GM23248 (cell line): ENCODE results near the gene STEAP2. TPM values are rescaled to one million over a fixed set of nuclear protein-coding genes. Genes with fewer than 3 reads are reported as not detected.
"Not testable (repeated sequence)": the region's sequence is repeated elsewhere in the genome, so short reads cannot be mapped to it uniquely, and the experiment has no call there.

Experiments used
- DNase-seq: peaks from one replicate; pipeline ENCODE4 v3.0.0-alpha.2; 2015
- H2AFZ ChIP-seq: fragments of 200-600 bp; sonication (generic); 2 replicates; pipeline ENCODE4 v1.6.1; 2016; ENCODE audit warnings: antibody characterized with exemption
- H3F3A ChIP-seq: fragments of 200-600 bp; sonication (generic); 2 replicates; pipeline ENCODE4 v1.6.1; 2016; ENCODE audit warnings: mild to moderate bottlenecking, antibody characterized with exemption, mixed run types; ENCODE audit not compliant: insufficient read depth
- H3K27ac ChIP-seq: fragments of 200-600 bp; sonication (generic); 2 replicates; pipeline ENCODE4 v1.5.1; 2016; ENCODE audit warnings: mild to moderate bottlenecking
- H3K27me3 ChIP-seq: fragments of 200-600 bp; sonication (generic); replicated peaks from 2 replicates; pipeline ENCODE4 v1.6.1; 2016; ENCODE audit warnings: mild to moderate bottlenecking; ENCODE audit not compliant: insufficient read depth
- H3K36me3 ChIP-seq: fragments of 200-600 bp; sonication (generic); 2 replicates; pipeline ENCODE4 v1.6.1; 2016; ENCODE audit warnings: low read depth, mild to moderate bottlenecking
- H3K4me1 ChIP-seq: fragments of 200-600 bp; sonication (generic); 2 replicates; pipeline ENCODE4 v1.6.1; 2016; ENCODE audit warnings: mild to moderate bottlenecking; ENCODE audit not compliant: insufficient read depth
- H3K4me2 ChIP-seq: fragments of 200-600 bp; sonication (generic); one replicate; pipeline ENCODE4 v1.6.1; 2016; ENCODE audit warnings: mild to moderate bottlenecking; ENCODE audit not compliant: unreplicated experiment
- H3K4me3 ChIP-seq: fragments of 200-600 bp; sonication (generic); 2 replicates; pipeline ENCODE4 v1.5.1; 2016; ENCODE audit warnings: mild to moderate bottlenecking
- H3K79me2 ChIP-seq: fragments of 200-600 bp; sonication (generic); 2 replicates; pipeline ENCODE4 v1.6.1; 2016; ENCODE audit warnings: mild to moderate bottlenecking; ENCODE audit not compliant: insufficient read depth
- H3K9ac ChIP-seq: fragments of 200-600 bp; sonication (generic); 2 replicates; pipeline ENCODE4 v1.6.1; 2016; ENCODE audit warnings: mild to moderate bottlenecking
- H3K9me2 ChIP-seq: fragments of 200-600 bp; sonication (generic); 2 replicates; pipeline ENCODE4 v1.6.1; 2016; ENCODE audit warnings: mixed run types, mild to moderate bottlenecking, moderate library complexity; ENCODE audit not compliant: insufficient read depth
- H3K9me3 ChIP-seq: fragments of 200-600 bp; sonication (generic); one replicate; pipeline ENCODE4 v1.6.1; 2017; ENCODE audit warnings: low read depth
- H4K20me1 ChIP-seq: fragments of 200-600 bp; sonication (generic); 2 replicates; pipeline ENCODE4 v1.6.0; 2016; ENCODE audit not compliant: insufficient read depth
- EZH2 ChIP-seq: fragments of 200-600 bp; sonication (generic); IDR thresholded peaks from 2 replicates; pipeline ENCODE4 v1.6.1; 2018; ENCODE audit warnings: antibody characterized with exemption, mild to moderate bottlenecking; ENCODE audit not compliant: insufficient read depth, poor library complexity, severe bottlenecking
- EZH2phosphoT487 ChIP-seq: fragments of 200-600 bp; sonication (generic); IDR thresholded peaks from 2 replicates; pipeline ENCODE4 v1.6.1; 2018; ENCODE audit warnings: antibody characterized with exemption, moderate library complexity, mild to moderate bottlenecking, low read depth; ENCODE audit not compliant: insufficient read depth
- WGBS, 2 experiments: methylation state at CpG; one replicate each; pipeline ENCODE4 v1.1.6; 2015 to 2017; ENCODE audit warnings: low lambda C conversion rate in 2 of 2, low coverage in 1 of 2; ENCODE audit errors: missing lambda C conversion rate in 2 of 2; 5-methylcytosine and 5-hydroxymethylcytosine counted together
- in situ Hi-C: fragments of 300-500 bp; cut with MboI; formaldehyde crosslinking; loops from 2 replicates; pipeline ENCODE4 v1.15.0; 2020
- polyA plus RNA-seq: library from polyadenylated mRNA; unstranded; fragments of >200 nt; fragmentation: Nextera tagmentation; extraction: Ambion mirVana; gene quantifications from 2 replicates; pipeline ENCODE4 v1.2.1, GENCODE V29; 2016
- total RNA-seq: library from RNA; depleted of rRNA; stranded (reverse); fragments of >200 nt; shearing (Covaris generic); gene quantifications from 2 replicates; pipeline ENCODE4 v1.2.3, GENCODE V29; 2014

Gene STEAP2
- total and polyA plus RNA-seq, 2 experiments from 2014 or later: 19.2 to 28.3 TPM

- Histone ChIP-seq H3K27me3 (no peaks in the 10 kb centered on the region), H3K4me3 (peak overlapping the region; percentile 9; the same call in 1 of the 2 replicates), H3K36me3 (no peaks in the 10 kb centered on the region), H3F3A (peaks cover 42% of the 10 kb centered on the region), H3K4me1 (peaks cover 41% of the 10 kb centered on the region), H3K9ac (peak overlapping the region; percentile 25; the same call in 1 of the 2 replicates), H3K9me3 (no peaks in the 10 kb centered on the region), H4K20me1 (no peaks in the 10 kb centered on the region), H3K9me2 (no peaks in the 10 kb centered on the region), H2AFZ (peak overlapping the region; percentile 12; the same call in 1 of the 2 replicates), H3K27ac (peak overlapping the region; percentile 93), H3K79me2 (no peaks in the 10 kb centered on the region), H3K4me2 (peak overlapping the region; percentile 60)
- DNase-seq: peak; percentile 54
- WGBS, 2 experiments: 32 to 46% methylated on average over 1 of the region's 1 CpG
- in situ Hi-C loops: no loop called here
- TF ChIP-seq EZH2 (no peak), EZH2phosphoT487 (no peak)
Observed at GRCh38 chr7:90180011-90180585, 31.4 kb upstream of the STEAP2 start.

DNA sequence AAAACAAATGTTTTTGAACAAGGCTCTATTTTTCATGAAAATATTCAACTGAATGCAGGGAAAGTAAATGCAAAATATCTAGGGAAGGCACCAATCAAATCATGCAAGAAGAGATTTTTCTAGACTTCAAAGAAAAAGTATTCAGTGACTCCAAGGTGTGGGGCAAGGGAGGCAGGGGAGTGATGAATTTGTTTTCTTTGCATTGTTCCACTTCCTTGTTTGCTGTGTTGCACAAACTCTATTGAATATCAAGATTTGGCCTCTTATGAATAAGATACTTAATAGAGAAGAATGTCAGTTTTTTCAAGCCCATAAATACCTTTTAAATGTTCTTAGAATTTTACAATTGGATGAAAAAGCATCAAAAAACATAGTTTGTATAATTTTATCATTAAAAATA lies 30.9 kb upstream of the STEAP2 start:
- no peak overlapping the region for H3K4me3 ChIP-seq
- H3K9ac ChIP-seq: peak overlapping the region; percentile 25; the same call in 1 of the 2 replicates
- no peaks in the 10 kb centered on the region for H3K9me2 ChIP-seq
- no peaks in the 10 kb centered on the region for H3K9me3 ChIP-seq
- H4K20me1 ChIP-seq: no peaks in the 10 kb centered on the region
- DNase-seq: peak; percentile 6
- no peak for TF ChIP-seq EZH2
- TF ChIP-seq EZH2phosphoT487: no peak
- H3K27ac ChIP-seq: peak overlapping the region; percentile 93
- no peaks in the 10 kb centered on the region for H3K36me3 ChIP-seq
- H3K27me3 ChIP-seq: no peaks in the 10 kb centered on the region
- peak overlapping the region; percentile 60 for H3K4me2 ChIP-seq
- H3F3A ChIP-seq: peaks cover 42% of the 10 kb centered on the region
- peaks cover 41% of the 10 kb centered on the region for H3K4me1 ChIP-seq
- in situ Hi-C loops: no loop called here
- H3K79me2 ChIP-seq: no peaks in the 10 kb centered on the region
- peak overlapping the region; percentile 12; the same call in 1 of the 2 replicates for H2AFZ ChIP-seq

DNA sequence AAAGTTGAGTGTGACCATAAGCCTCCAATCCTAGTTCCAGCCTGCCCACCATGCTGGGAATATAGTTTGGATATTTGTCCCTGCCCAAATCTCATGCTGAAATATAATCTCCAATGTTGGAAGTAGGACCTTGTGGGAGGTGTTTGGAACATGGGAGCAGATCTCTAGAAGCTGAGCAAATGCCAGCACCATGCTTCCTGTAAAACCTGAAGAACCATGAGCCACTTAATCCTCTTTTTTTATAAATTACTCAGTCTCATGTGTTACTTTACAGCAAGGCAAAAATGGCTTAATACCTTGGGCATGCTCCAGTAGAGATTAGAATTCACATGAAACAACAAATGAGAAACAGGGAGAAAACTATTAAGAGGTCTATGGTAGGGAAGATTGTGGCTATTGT lies 30.1 kb upstream of the STEAP2 start:
- in situ Hi-C loops: no loop called here
- DNase-seq: no peak
- Histone ChIP-seq H3K36me3 (no peaks in the 10 kb centered on the region), H2AFZ (no peak overlapping the region), H3K9me2 (no peaks in the 10 kb centered on the region), H3K27ac (no peak overlapping the region), H3K79me2 (no peaks in the 10 kb centered on the region), H3K4me2 (no peak overlapping the region), H3F3A (peaks cover 42% of the 10 kb centered on the region), H3K4me1 (peaks cover 41% of the 10 kb centered on the region), H4K20me1 (no peaks in the 10 kb centered on the region), H3K27me3 (no peaks in the 10 kb centered on the region), H3K4me3 (no peak overlapping the region), H3K9me3 (no peaks in the 10 kb centered on the region), H3K9ac (no peak overlapping the region)
- TF ChIP-seq EZH2: no peak
- no peak for TF ChIP-seq EZH2phosphoT487

DNA sequence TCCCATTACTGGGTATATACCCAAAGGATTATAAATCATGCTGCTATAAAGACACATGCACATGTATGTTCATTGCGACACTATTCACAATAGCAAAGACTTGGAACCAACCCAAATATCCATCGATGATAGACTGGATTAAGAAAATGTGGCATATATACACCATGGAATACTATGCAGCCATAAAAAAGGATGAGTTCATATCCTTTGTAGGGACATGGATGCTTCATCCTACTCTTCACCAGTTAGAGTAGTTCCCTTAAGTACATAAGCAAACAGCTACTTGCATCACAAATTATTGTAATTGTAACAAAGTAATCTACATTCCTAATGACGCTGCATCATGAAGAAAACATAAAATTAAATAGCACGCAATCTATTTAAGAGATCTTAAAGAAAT lies 25.2 kb upstream of the STEAP2 start:
- H3K9ac ChIP-seq, in situ Hi-C loops, H3K79me2 ChIP-seq, H3K4me3 ChIP-seq, H3K27ac ChIP-seq, H3K9me3 ChIP-seq, DNase-seq, H3K4me1 ChIP-seq, H4K20me1 ChIP-seq, H3F3A ChIP-seq, H3K9me2 ChIP-seq, H3K36me3 ChIP-seq, H2AFZ ChIP-seq, H3K4me2 ChIP-seq, H3K27me3 ChIP-seq: not testable (repeated sequence)
- 85 to 93% methylated on average over 4 of the region's 4 CpGs for WGBS, 2 experiments

- no peak for DNase-seq
- no peaks in the 10 kb centered on the region for H3K4me1 ChIP-seq
- H3K4me2 ChIP-seq: no peak overlapping the region
- H3K9ac ChIP-seq: no peak overlapping the region
- no peaks in the 10 kb centered on the region for H3K36me3 ChIP-seq
- H2AFZ ChIP-seq: no peak overlapping the region
- TF ChIP-seq EZH2phosphoT487: no peak
- TF ChIP-seq EZH2: no peak
- H3K79me2 ChIP-seq: no peaks in the 10 kb centered on the region
- no peaks in the 10 kb centered on the region for H3K27me3 ChIP-seq
- no peak overlapping the region for H3K27ac ChIP-seq
- H3K9me3 ChIP-seq: no peaks in the 10 kb centered on the region
- no peaks in the 10 kb centered on the region for H3K9me2 ChIP-seq
- H3F3A ChIP-seq: no peaks in the 10 kb centered on the region
- no peaks in the 10 kb centered on the region for H4K20me1 ChIP-seq
- in situ Hi-C loops: no loop called here
- no peak overlapping the region for H3K4me3 ChIP-seq
Observed at GRCh38 chr7:90187507-90188050, 24.0 kb upstream of the STEAP2 start.
